HepG2 (cell line): ENCODE results near the gene DNAJC1. TPM values are rescaled to one million over a fixed set of nuclear protein-coding genes. Genes with fewer than 3 reads are reported as not detected.

Experiments
- EED ChIP-seq: sonication (generic); formaldehyde crosslinking; IDR thresholded peaks from 2 replicates; pipeline ENCODE4 v1.5.0; 2020; ENCODE audit warnings: mild to moderate bottlenecking, missing genetic modification reagents
- NFKBIZ ChIP-seq: IDR thresholded peaks from 2 replicates; pipeline ENCODE4 v1.6.1; 2018; ENCODE audit warnings: missing genetic modification reagents, missing compliant biosample characterization
- NR2F2 ChIP-seq: IDR thresholded peaks from 2 replicates; pipeline ENCODE4 v1.6.1; 2012; ENCODE audit warnings: low read depth, inconsistent platforms, borderline replicate concordance
- NR2F6 ChIP-seq, 2 experiments: IDR thresholded peaks; 2 replicates each; pipeline ENCODE4 v1.6.1; 2016; ENCODE audit warnings: antibody characterized with exemption in 1 of 2, mild to moderate bottlenecking in 1 of 2
- RCOR2 ChIP-seq: IDR thresholded peaks from 2 replicates; pipeline ENCODE4 v1.6.1; 2016; ENCODE audit warnings: missing biosample characterization, missing genetic modification reagents
- SMARCC2 ChIP-seq: fragments of 450-650 bp; IDR thresholded peaks from 2 replicates; pipeline ENCODE4 v1.6.1; 2017; ENCODE audit warnings: antibody characterized with exemption, mild to moderate bottlenecking
- SRSF4 ChIP-seq: fragments of 200-400 bp; formaldehyde crosslinking; IDR thresholded peaks from one replicate; pipeline ENCODE4 v1.6.1; 2018; ENCODE audit warnings: mild to moderate bottlenecking, low read depth, low read length, moderate library complexity; ENCODE audit not compliant: poor library complexity, severe bottlenecking
- ZNF207 ChIP-seq: fragments of 450-650 bp; IDR thresholded peaks from 2 replicates; pipeline ENCODE4 v1.6.1; 2016; ENCODE audit warnings: antibody characterized with exemption, borderline replicate concordance
- ZNF232 ChIP-seq: sonication (generic); formaldehyde crosslinking; IDR thresholded peaks from 2 replicates; pipeline ENCODE4 v1.4.0; 2020; ENCODE audit warnings: missing genetic modification reagents, borderline replicate concordance
- ZNF335 ChIP-seq: sonication (generic); formaldehyde crosslinking; IDR thresholded peaks from 2 replicates; pipeline ENCODE4 v1.4.0; 2020; ENCODE audit warnings: missing genetic modification reagents
- ZNF549 ChIP-seq: sonication (generic); formaldehyde crosslinking; IDR thresholded peaks from 2 replicates; pipeline ENCODE4 v1.5.0; 2020; ENCODE audit warnings: missing genetic modification reagents
- ZNF724P ChIP-seq: sonication (generic); formaldehyde crosslinking; IDR thresholded peaks from 2 replicates; pipeline ENCODE4 v1.8.0; 2022; ENCODE audit warnings: missing genetic modification reagents, borderline replicate concordance
- polyA plus RNA-seq, 8 experiments: library from polyadenylated mRNA; depleted of rRNA in 3 of 8; stranded (reverse) in 7 of 8; unstranded in 1 of 8; fragments of >200 nt; fragmentation: Illumina TruSeq in 4 of 8; extraction: Trizol in 4 of 8; gene quantifications; 2 replicates each; pipeline versions ENCODE4 v1.2.1 to v1.2.3, GENCODE V29; 2011 to 2016; ENCODE audit warnings: low read depth in 4 of 8, missing spikeins in 1 of 8, mixed read lengths in 1 of 8; ENCODE audit not compliant: insufficient read depth in 1 of 8
- total RNA-seq, 5 experiments: library from RNA; depleted of rRNA; stranded (reverse); fragments of >200 nt; fragmentation: Illumina TruSeq; extraction: Trizol; gene quantifications; 2 replicates each; pipeline ENCODE4 v1.2.3, GENCODE V29; 2016; ENCODE audit warnings: low read depth in 1 of 5
- TF ChIP-seq, protein P1 (sequence below): sonication (generic); formaldehyde crosslinking; IDR thresholded peaks from 2 replicates; pipeline ENCODE4 v1.8.0; 2022; ENCODE audit warnings: mild to moderate bottlenecking, missing genetic modification reagents
- TF ChIP-seq, protein P2 (sequence below): sonication (generic); formaldehyde crosslinking; IDR thresholded peaks from 2 replicates; pipeline ENCODE4 v1.4.0; 2020; ENCODE audit warnings: missing genetic modification reagents
- TF ChIP-seq, protein P3 (sequence below): sonication (generic); formaldehyde crosslinking; IDR thresholded peaks from 2 replicates; pipeline ENCODE4 v1.5.1; 2020; ENCODE audit warnings: missing genetic modification reagents, mild to moderate bottlenecking, borderline replicate concordance
- TF ChIP-seq, protein P4 (sequence below): sonication (generic); formaldehyde crosslinking; IDR thresholded peaks from 2 replicates; pipeline ENCODE4 v1.4.0; 2020; ENCODE audit warnings: missing genetic modification reagents, mild to moderate bottlenecking, borderline replicate concordance
- TF ChIP-seq, protein P5 (sequence below): sonication (generic); formaldehyde crosslinking; IDR thresholded peaks from 2 replicates; pipeline ENCODE4 v1.8.0; 2022; ENCODE audit warnings: low read depth, missing genetic modification reagents

The DNAJC1 gene
- total and polyA plus RNA-seq, 2 of the 13 experiments (the other 11 are each of a cell fraction or from before 2014, with no cell fraction given), result 9.9 to 16.6 TPM

DNA sequence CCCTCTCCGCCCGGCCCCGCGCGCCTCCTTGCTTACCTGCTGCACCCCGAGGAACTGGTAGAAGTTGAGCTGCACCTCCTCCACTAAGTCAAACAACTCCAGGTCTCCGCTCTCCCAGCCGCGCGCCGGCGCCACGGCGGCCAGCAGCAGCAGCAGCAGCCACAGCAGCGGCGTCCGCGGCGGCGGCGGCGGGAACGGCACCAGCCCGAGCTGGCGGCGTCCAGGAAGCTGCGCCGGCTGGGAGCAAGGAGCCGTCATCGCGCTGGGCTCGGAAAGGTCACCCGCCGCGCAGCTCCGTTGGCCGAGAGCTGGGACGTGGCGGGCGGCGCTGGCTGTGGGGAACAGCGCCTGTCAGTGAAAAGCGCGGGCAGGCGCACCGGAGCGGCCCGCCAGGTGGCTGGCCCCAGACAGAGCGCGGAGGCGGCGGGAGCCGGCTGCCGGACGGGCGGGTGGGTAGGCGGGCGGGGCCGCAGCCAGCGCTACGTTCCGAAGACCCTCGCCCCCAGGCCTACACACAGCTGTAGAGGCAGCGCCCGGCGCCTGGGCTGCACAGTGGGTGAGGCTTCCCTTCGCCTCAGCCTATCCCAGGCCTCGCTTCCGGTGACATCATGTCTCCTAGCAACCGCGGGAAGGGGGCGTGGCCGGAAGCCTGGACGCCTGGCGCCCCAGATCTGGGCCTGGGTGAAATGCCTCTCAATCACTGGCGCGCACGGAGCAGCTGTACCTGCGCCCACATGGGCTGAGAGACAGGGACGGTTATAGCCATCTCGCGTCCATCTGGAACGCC lies at the start of gene DNAJC1 (continued):
- TF ChIP-seq, protein P1, sequence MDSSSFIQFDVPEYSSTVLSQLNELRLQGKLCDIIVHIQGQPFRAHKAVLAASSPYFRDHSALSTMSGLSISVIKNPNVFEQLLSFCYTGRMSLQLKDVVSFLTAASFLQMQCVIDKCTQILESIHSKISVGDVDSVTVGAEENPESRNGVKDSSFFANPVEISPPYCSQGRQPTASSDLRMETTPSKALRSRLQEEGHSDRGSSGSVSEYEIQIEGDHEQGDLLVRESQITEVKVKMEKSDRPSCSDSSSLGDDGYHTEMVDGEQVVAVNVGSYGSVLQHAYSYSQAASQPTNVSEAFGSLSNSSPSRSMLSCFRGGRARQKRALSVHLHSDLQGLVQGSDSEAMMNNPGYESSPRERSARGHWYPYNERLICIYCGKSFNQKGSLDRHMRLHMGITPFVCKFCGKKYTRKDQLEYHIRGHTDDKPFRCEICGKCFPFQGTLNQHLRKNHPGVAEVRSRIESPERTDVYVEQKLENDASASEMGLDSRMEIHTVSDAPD (CRISPR knock-in tag), result peak; percentile 72; the same call in 1 of the 2 replicates
- TF ChIP-seq SMARCC2 (no peak), NR2F6 (IDR thresholded peaks at IDR 0.05) (no peak), NR2F6 (CRISPR knock-in tag; IDR thresholded peaks at IDR 0.05) (no peak), RCOR2 (CRISPR knock-in tag) (no peak), ZNF232 (CRISPR knock-in tag) (peak; percentile 64; the same call in 1 of the 2 replicates), SRSF4 (no peak), NR2F2 (no peak), ZNF335 (no peak), ZNF549 (CRISPR knock-in tag) (peak; percentile 97; the same call in 1 of the 2 replicates), ZNF724P (CRISPR knock-in tag) (no peak), EED (CRISPR knock-in tag) (no peak), NFKBIZ (CRISPR knock-in tag) (no peak; the same call in 1 of the 2 replicates), ZNF207 (no peak)
- TF ChIP-seq, protein P2, sequence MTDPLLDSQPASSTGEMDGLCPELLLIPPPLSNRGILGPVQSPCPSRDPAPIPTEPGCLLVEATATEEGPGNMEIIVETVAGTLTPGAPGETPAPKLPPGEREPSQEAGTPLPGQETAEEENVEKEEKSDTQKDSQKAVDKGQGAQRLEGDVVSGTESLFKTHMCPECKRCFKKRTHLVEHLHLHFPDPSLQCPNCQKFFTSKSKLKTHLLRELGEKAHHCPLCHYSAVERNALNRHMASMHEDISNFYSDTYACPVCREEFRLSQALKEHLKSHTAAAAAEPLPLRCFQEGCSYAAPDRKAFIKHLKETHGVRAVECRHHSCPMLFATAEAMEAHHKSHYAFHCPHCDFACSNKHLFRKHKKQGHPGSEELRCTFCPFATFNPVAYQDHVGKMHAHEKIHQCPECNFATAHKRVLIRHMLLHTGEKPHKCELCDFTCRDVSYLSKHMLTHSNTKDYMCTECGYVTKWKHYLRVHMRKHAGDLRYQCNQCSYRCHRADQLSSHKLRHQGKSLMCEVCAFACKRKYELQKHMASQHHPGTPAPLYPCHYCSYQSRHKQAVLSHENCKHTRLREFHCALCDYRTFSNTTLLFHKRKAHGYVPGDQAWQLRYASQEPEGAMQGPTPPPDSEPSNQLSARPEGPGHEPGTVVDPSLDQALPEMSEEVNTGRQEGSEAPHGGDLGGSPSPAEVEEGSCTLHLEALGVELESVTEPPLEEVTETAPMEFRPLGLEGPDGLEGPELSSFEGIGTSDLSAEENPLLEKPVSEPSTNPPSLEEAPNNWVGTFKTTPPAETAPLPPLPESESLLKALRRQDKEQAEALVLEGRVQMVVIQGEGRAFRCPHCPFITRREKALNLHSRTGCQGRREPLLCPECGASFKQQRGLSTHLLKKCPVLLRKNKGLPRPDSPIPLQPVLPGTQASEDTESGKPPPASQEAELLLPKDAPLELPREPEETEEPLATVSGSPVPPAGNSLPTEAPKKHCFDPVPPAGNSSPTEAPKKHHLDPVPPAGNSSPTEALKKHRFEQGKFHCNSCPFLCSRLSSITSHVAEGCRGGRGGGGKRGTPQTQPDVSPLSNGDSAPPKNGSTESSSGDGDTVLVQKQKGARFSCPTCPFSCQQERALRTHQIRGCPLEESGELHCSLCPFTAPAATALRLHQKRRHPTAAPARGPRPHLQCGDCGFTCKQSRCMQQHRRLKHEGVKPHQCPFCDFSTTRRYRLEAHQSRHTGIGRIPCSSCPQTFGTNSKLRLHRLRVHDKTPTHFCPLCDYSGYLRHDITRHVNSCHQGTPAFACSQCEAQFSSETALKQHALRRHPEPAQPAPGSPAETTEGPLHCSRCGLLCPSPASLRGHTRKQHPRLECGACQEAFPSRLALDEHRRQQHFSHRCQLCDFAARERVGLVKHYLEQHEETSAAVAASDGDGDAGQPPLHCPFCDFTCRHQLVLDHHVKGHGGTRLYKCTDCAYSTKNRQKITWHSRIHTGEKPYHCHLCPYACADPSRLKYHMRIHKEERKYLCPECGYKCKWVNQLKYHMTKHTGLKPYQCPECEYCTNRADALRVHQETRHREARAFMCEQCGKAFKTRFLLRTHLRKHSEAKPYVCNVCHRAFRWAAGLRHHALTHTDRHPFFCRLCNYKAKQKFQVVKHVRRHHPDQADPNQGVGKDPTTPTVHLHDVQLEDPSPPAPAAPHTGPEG, result no peak
- TF ChIP-seq, protein P3, sequence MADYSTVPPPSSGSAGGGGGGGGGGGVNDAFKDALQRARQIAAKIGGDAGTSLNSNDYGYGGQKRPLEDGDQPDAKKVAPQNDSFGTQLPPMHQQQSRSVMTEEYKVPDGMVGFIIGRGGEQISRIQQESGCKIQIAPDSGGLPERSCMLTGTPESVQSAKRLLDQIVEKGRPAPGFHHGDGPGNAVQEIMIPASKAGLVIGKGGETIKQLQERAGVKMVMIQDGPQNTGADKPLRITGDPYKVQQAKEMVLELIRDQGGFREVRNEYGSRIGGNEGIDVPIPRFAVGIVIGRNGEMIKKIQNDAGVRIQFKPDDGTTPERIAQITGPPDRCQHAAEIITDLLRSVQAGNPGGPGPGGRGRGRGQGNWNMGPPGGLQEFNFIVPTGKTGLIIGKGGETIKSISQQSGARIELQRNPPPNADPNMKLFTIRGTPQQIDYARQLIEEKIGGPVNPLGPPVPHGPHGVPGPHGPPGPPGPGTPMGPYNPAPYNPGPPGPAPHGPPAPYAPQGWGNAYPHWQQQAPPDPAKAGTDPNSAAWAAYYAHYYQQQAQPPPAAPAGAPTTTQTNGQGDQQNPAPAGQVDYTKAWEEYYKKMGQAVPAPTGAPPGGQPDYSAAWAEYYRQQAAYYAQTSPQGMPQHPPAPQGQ (CRISPR knock-in tag), result no peak
- TF ChIP-seq, protein P4, sequence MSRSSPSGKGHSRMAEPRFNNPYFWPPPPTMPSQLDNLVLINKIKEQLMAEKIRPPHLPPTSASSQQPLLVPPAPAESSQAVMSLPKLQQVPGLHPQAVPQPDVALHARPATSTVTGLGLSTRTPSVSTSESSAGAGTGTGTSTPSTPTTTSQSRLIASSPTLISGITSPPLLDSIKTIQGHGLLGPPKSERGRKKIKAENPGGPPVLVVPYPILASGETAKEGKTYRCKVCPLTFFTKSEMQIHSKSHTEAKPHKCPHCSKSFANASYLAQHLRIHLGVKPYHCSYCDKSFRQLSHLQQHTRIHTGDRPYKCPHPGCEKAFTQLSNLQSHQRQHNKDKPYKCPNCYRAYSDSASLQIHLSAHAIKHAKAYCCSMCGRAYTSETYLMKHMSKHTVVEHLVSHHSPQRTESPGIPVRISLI (CRISPR knock-in tag), result no peak
- TF ChIP-seq, protein P5, sequence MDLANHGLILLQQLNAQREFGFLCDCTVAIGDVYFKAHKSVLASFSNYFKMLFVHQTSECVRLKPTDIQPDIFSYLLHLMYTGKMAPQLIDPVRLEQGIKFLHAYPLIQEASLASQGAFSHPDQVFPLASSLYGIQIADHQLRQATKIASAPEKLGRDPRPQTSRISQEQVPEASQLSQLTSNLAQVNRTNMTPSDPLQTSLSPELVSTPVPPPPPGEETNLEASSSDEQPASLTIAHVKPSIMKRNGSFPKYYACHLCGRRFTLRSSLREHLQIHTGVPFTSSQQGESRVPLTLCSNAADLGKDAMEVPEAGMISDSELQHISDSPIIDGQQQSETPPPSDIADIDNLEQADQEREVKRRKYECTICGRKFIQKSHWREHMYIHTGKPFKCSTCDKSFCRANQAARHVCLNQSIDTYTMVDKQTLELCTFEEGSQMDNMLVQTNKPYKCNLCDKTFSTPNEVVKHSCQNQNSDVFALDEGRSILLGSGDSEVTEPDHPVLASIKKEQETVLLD (CRISPR knock-in tag), result no peak
